IMR-90 (cell line): ENCODE data around the gene GNE. TPM values are rescaled to one million over a fixed set of nuclear protein-coding genes. Genes with fewer than 3 reads are reported as not detected.

Experiments
- ATAC-seq: fragments of 200-7000 bp; cut with Tn5 transposase; 2 replicates; pipeline ENCODE4 v1.9.1; 2020; ENCODE audit warnings: low read depth, mild to moderate bottlenecking, moderate library complexity
- BruUV-seq: library from RNA; stranded (reverse); fragments of 400-500 nt; replicated peaks from 2 replicates; lab custom pipeline; 2021; lab: Mats Ljungman, UMichigan
- CTCF ChIA-PET: fragments of 300-600 bp; formaldehyde crosslinking; extraction: SDS; loops from one replicate; lab custom pipeline; 2021; ENCODE audit warnings: antibody characterized with exemption; lab: Yijun Ruan, JAX
- POLR2A ChIA-PET: fragments of 300-600 bp; sonication (Branson Sonifier 250); formaldehyde crosslinking; loops from one replicate; lab custom pipeline; 2022; ENCODE audit warnings: antibody characterized with exemption; ENCODE audit not compliant: unreplicated experiment; lab: Charles Lee
- DNase-seq: peaks from one replicate; pipeline ENCODE4 v3.0.0; 2013
- H2AFZ ChIP-seq: replicated peaks from 2 replicates; pipeline ENCODE3; 2013; ENCODE audit warnings: low read length, mild to moderate bottlenecking; ENCODE audit not compliant: poor library complexity
- H2AK5ac ChIP-seq: 2 replicates; pipeline ENCODE4 v1.6.1; 2013; ENCODE audit warnings: low read depth, low read length, inconsistent platforms
- H2AK9ac ChIP-seq: replicated peaks from 2 replicates; pipeline ENCODE3; 2013; ENCODE audit warnings: mild to moderate bottlenecking, low read depth, low read length, moderate library complexity; ENCODE audit not compliant: poor library complexity
- H2BK120ac ChIP-seq: 2 replicates; pipeline ENCODE4 v1.6.1; 2013; ENCODE audit warnings: low read depth, low read length, inconsistent platforms
- H2BK15ac ChIP-seq: 3 replicates; pipeline ENCODE4 v1.6.1; 2013; ENCODE audit warnings: low read depth, low read length, inconsistent platforms
- H2BK20ac ChIP-seq: 2 replicates; pipeline ENCODE4 v1.6.1; 2013; ENCODE audit warnings: low read depth, mild to moderate bottlenecking, inconsistent platforms, low read length, moderate library complexity
- H2BK5ac ChIP-seq: 2 replicates; pipeline ENCODE4 v1.6.1; 2013; ENCODE audit warnings: mild to moderate bottlenecking, low read depth, low read length, inconsistent platforms; ENCODE audit not compliant: poor library complexity, severe bottlenecking
- H3K14ac ChIP-seq: replicated peaks from 2 replicates; pipeline ENCODE4 v1.6.1; 2013; ENCODE audit warnings: low read depth, low read length, inconsistent platforms
- H3K18ac ChIP-seq: 2 replicates; pipeline ENCODE4 v1.6.1; 2013; ENCODE audit warnings: low read depth, low read length, control low read depth
- H3K23ac ChIP-seq: 2 replicates; pipeline ENCODE4 v1.6.1; 2013; ENCODE audit warnings: low read depth, low read length, inconsistent platforms
- H3K27ac ChIP-seq: 2 replicates; pipeline ENCODE4 v1.5.1; 2013; ENCODE audit warnings: mild to moderate bottlenecking, control low read depth, low read length; ENCODE audit not compliant: insufficient read depth
- H3K27me3 ChIP-seq: 2 replicates; pipeline ENCODE4 v1.6.1; 2013; ENCODE audit warnings: low read length; ENCODE audit not compliant: control insufficient read depth, insufficient read depth
- H3K36me3 ChIP-seq: 2 replicates; pipeline ENCODE4 v1.6.1; 2013; ENCODE audit warnings: low read length, mixed read lengths; ENCODE audit not compliant: control insufficient read depth, insufficient read depth
- H3K4ac ChIP-seq: 2 replicates; pipeline ENCODE4 v1.6.1; 2013; ENCODE audit warnings: low read depth, low read length, inconsistent platforms
- H3K4me1 ChIP-seq: 2 replicates; pipeline ENCODE4 v1.6.1; 2013; ENCODE audit warnings: low read length, mixed read lengths; ENCODE audit not compliant: control insufficient read depth, insufficient read depth
- H3K4me2 ChIP-seq: 2 replicates; pipeline ENCODE4 v1.6.1; 2013; ENCODE audit warnings: low read depth, mild to moderate bottlenecking, control low read depth, low read length, moderate library complexity
- H3K4me3 ChIP-seq: 2 replicates; pipeline ENCODE4 v1.5.1; 2013; ENCODE audit warnings: low read depth, mild to moderate bottlenecking, control low read depth, low read length, moderate library complexity; ENCODE audit not compliant: insufficient read depth
- H3K56ac ChIP-seq: 2 replicates; pipeline ENCODE4 v1.6.1; 2013; ENCODE audit warnings: low read length, inconsistent platforms; ENCODE audit not compliant: insufficient read depth; ENCODE audit errors: extremely low read depth
- H3K79me1 ChIP-seq, 2 experiments: 2 replicates each; pipeline ENCODE4 v1.6.1; 2013; ENCODE audit warnings: low read length in 2 of 2, inconsistent platforms in 1 of 2, low read depth in 1 of 2
- H3K9ac ChIP-seq: 2 replicates; pipeline ENCODE4 v1.6.1; 2013; ENCODE audit warnings: low read depth, low read length, control low read depth
- H3K9me1 ChIP-seq: 2 replicates; pipeline ENCODE4 v1.6.1; 2013; ENCODE audit warnings: low read length, inconsistent platforms; ENCODE audit not compliant: insufficient read depth
- H3K9me3 ChIP-seq: 2 replicates; pipeline ENCODE4 v1.6.1; 2013; ENCODE audit warnings: low read length; ENCODE audit not compliant: control insufficient read depth, insufficient read depth
- H4K20me1 ChIP-seq: 2 replicates; pipeline ENCODE4 v1.6.1; 2013; ENCODE audit warnings: low read length, inconsistent platforms; ENCODE audit not compliant: insufficient read depth
- H4K5ac ChIP-seq: 2 replicates; pipeline ENCODE4 v1.6.1; 2013; ENCODE audit warnings: mild to moderate bottlenecking, low read depth, low read length, control low read depth
- H4K8ac ChIP-seq, 2 experiments: 2 replicates each; pipeline ENCODE4 v1.6.1; 2013; ENCODE audit warnings: low read depth in 2 of 2, low read length in 2 of 2, control low read depth in 1 of 2, inconsistent platforms in 1 of 2
- H4K91ac ChIP-seq: 2 replicates; pipeline ENCODE4 v1.6.1; 2013; ENCODE audit warnings: low read depth, low read length, inconsistent platforms; ENCODE audit not compliant: insufficient read depth
- CEBPB ChIP-seq: IDR thresholded peaks from 2 replicates; pipeline ENCODE4 v1.6.1; 2012; ENCODE audit warnings: low read depth, low read length, improper control_type of control experiment
- CHD1 ChIP-seq: IDR thresholded peaks from 2 replicates; pipeline ENCODE4 v1.6.1; 2012; ENCODE audit warnings: low read depth, low read length, improper control_type of control experiment
- CTCF ChIP-seq: conservative IDR thresholded peaks from 2 replicates; pipeline ENCODE4 v1.5.1; 2012; ENCODE audit warnings: mild to moderate bottlenecking, low read depth, low read length, improper control_type of control experiment
- ELK1 ChIP-seq: fragments of 150-350 bp; IDR thresholded peaks from 2 replicates; pipeline ENCODE4 v1.6.1; 2016; ENCODE audit warnings: low read depth, mild to moderate bottlenecking, low read length, moderate library complexity, borderline replicate concordance
- FOS ChIP-seq: fragments of 150-350 bp; IDR thresholded peaks from 2 replicates; pipeline ENCODE4 v1.6.1; 2016; ENCODE audit warnings: low read depth, low read length
- MAFK ChIP-seq: IDR thresholded peaks from 2 replicates; pipeline ENCODE4 v1.6.1; 2012; ENCODE audit warnings: low read depth, low read length, improper control_type of control experiment
- MXI1 ChIP-seq: IDR thresholded peaks from 2 replicates; pipeline ENCODE4 v1.6.1; 2012; ENCODE audit warnings: low read depth, mild to moderate bottlenecking, low read length, moderate library complexity, borderline replicate concordance
- RAD21 ChIP-seq: IDR thresholded peaks from 2 replicates; pipeline ENCODE4 v1.6.1; 2012; ENCODE audit warnings: low read length, improper control_type of control experiment
- SMC3 ChIP-seq: fragments of 150-350 bp; IDR thresholded peaks from 2 replicates; pipeline ENCODE4 v1.6.1; 2016; ENCODE audit warnings: low read depth, mild to moderate bottlenecking, antibody characterized with exemption, low read length, moderate library complexity
- WGBS, 2 experiments: methylation state at CpG; one replicate each; pipeline versions ENCODE4 v1.1.5 to v1.1.7; 2013; ENCODE audit warnings: missing lambda C conversion rate in 2 of 2; ENCODE audit not compliant: insufficient read length in 1 of 2; ENCODE audit errors: extremely low coverage in 2 of 2; 5-methylcytosine and 5-hydroxymethylcytosine counted together
- dilution Hi-C: fragments of 300-500 bp; cut with HindIII; formaldehyde crosslinking; loops from one replicate; pipeline ENCODE4 v1.14.3; 2018; ENCODE audit warnings: low sequenced_read_pairs; ENCODE audit not compliant: unreplicated experiment
- in situ Hi-C: fragments of 300-500 bp; cut with MboI; formaldehyde crosslinking; loops from 3 replicates; pipeline ENCODE4 v1.14.3; 2019; ENCODE audit warnings: low sequenced_read_pairs, inconsistent platforms, mixed read lengths
- intact Hi-C: fragments of 100-400 bp; cut with micrococcal nuclease; formaldehyde crosslinking; loops from 2 replicates; pipeline ENCODE4 v1.10.0; 2022
- polyA plus RNA-seq, 3 experiments: library from polyadenylated mRNA; depleted of rRNA; stranded (reverse); fragments of >200 nt; gene quantifications; 2 replicates each; pipeline ENCODE4 v1.2.3, GENCODE V29; 2012; ENCODE audit warnings: low replicate concordance in 1 of 3
- total RNA-seq: library from RNA; depleted of rRNA; stranded (reverse); fragments of >200 nt; gene quantifications from 2 replicates; pipeline ENCODE4 v1.2.3, GENCODE V29; 2012

GNE gene
- total and polyA plus RNA-seq, 2 of the 4 experiments (the other 2 are of a cell fraction) = 11.7 to 34.1 TPM

GRCh38 chr9:36204906-36205547 is 53.2 kb downstream of the GNE start:
- POLR2A ChIA-PET = no interaction called here
- Histone ChIP-seq H2AK5ac (no peak overlapping the region), H3K18ac (no peak overlapping the region), H4K5ac (no peak overlapping the region), H2BK120ac (no peak overlapping the region), H3K14ac (no peak overlapping the region), H2BK20ac (no peak overlapping the region), H4K91ac (no peak overlapping the region), H3K79me1 (peaks cover 46 to 77% of the 10 kb centered on the region in 2 experiments), H2BK15ac (no peak overlapping the region), H3K27me3 (no peaks in the 10 kb centered on the region), H4K20me1 (peaks cover 51% of the 10 kb centered on the region), H3K9ac (no peak overlapping the region), H3K56ac (no peak overlapping the region), H3K4me2 (no peak overlapping the region), H3K9me3 (no peaks in the 10 kb centered on the region), H3K4me1 (peaks cover 20% of the 10 kb centered on the region), H3K4ac (no peak overlapping the region), H3K23ac (no peak overlapping the region), H3K27ac (no peak overlapping the region), H3K4me3 (no peak overlapping the region), H2AFZ (no peak overlapping the region), H4K8ac (no peak overlapping the region), H2AK9ac (no peak overlapping the region), H3K36me3 (peaks cover 71% of the 10 kb centered on the region), H3K9me1 (peaks cover 21% of the 10 kb centered on the region), H2BK5ac (no peak overlapping the region)
- BruUV-seq = no TSS peak
- ATAC-seq (0 out of 2 replicates have a peak, but pooled peaks have one; percentile 13), DNase-seq (no peak)
- in situ Hi-C loops (no loop called here), intact Hi-C loops (loop anchor here (5.0 kb wide), 1 partner anchor 248 kb away; the partner anchor contains the start of gene OR2S2), dilution Hi-C loops (no loop called here)
- CTCF ChIA-PET = interaction anchor here (0.6 to 1.3 kb wide), 2 partner anchors 14 to 320 kb away, joined by 3 to 4 read pairs; partner anchors contain the start of gene CLTA
- WGBS, 2 experiments = 91% methylated on average over 4 of the region's 11 CpGs; no CpG with 5 or more reads in 1 of the 2 experiments
- TF ChIP-seq CEBPB = no peak
- no peak for TF ChIP-seq MXI1
- TF ChIP-seq CTCF = peak; percentile 21; the same call in 1 of the 2 replicates
- no peak for TF ChIP-seq MAFK
- no peak for TF ChIP-seq ELK1
- TF ChIP-seq RAD21 = no peak
- no peak for TF ChIP-seq SMC3
- TF ChIP-seq FOS = no peak
- no peak for TF ChIP-seq CHD1
